ENCODE data around the gene HTT. TPM values are rescaled to one million over a fixed set of nuclear protein-coding genes. Genes with fewer than 3 reads are reported as not detected.

The HTT gene
- total RNA-seq, 1 donor from 2014 or later: 43.9 TPM

DNA sequence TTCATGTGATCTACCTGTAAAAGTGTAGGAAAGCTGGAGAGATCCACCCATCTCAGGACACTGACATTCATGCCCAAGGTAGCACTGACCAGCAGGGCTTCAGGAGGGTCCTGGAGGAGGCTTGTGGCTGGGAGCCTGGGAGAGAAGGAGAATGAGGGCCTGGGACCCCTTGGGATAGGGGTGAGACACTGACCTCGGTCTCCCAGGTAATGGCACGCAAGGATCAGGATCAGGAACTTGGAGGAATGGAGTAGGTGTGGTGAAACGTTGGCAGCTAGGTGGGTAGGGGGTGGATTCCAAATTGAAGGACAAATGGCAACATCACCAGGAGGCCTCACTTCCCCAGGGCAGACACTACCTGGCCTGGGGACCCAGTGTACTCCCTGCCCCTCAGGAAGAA, 206.0 kb downstream of the HTT start:
- no peak for DNase-seq

DNA sequence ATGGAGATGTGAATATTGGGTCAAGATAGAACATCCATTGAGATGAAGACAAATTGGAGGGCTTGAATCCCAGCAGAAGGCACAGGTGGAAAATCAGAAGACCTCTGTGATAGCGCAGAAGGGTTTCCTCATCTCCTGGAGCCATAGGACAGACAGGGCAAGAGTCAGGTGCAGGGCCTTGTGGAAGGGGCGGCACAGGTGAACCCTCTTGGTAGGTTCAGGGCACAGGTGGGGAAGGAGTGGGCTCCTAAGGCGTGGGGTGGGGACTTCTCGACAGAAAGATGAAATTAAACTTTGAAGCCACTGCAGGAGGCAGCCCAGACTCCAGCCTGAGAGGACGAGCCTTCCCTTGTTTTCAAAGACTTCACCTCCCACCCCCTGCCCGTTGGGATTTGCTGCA, 209.0 kb downstream of the HTT start:
- no peak for DNase-seq

DNA sequence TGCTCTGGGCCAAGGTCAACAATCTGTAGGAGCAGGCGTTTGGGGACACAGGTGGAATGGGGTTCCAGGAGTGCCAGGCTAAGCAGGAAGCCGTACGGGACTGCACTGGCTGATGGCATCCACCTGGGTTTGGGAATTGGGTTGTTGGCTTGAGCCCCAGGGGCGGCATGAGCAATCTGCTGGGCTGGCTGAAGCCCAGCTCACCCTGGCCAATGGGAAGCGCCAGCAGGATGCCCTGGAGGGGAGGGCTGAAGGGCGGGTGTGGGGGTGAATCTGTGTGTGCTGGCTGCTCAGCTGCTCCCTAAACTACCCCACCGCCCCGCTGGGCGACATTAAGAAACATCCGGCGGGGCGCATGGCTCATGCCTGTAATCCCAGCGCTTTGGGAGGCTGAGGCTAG, 209.4 kb downstream of the HTT start:
- no peak for DNase-seq

DNA sequence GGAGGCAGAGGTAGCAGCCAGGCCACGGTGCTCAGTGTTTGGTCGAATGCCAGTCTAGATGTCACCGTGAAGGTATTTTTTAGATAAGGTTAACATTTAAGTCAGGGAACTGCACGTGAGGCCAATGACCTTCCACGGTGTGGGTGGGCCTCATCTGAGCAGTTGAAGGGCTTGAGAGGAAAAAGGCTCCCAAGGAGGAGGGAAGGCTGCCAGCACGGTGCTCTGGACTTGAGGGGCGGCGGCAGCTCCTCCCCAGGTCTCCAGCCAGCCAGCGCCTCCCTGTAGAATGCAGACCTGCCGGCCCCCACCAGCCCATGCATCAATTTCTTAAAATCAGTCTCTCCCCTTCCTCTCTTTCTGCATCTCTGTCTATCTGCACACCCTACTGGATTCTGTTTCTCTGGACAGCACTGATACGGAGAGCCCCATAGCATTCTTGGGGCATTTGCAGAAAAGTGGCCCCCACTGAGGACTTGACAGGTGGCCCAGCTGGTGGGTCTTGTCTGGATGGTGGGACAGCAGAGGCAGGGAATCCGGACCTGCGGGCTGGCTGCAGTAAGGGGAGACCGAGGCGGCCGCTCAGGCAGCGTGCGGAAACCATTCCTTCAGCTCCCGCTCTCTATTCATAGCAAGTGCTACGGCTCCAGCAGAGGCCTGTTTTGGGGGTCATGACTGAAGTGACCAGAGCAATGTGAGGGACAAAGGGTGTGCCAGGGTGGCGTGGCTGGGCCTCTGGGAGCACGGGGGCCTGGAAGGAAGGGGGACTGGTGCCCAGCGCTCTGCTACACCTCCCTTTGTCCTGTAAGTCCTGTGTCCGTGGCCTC, 210.5 kb downstream of the HTT start:
- no peak for DNase-seq

DNA sequence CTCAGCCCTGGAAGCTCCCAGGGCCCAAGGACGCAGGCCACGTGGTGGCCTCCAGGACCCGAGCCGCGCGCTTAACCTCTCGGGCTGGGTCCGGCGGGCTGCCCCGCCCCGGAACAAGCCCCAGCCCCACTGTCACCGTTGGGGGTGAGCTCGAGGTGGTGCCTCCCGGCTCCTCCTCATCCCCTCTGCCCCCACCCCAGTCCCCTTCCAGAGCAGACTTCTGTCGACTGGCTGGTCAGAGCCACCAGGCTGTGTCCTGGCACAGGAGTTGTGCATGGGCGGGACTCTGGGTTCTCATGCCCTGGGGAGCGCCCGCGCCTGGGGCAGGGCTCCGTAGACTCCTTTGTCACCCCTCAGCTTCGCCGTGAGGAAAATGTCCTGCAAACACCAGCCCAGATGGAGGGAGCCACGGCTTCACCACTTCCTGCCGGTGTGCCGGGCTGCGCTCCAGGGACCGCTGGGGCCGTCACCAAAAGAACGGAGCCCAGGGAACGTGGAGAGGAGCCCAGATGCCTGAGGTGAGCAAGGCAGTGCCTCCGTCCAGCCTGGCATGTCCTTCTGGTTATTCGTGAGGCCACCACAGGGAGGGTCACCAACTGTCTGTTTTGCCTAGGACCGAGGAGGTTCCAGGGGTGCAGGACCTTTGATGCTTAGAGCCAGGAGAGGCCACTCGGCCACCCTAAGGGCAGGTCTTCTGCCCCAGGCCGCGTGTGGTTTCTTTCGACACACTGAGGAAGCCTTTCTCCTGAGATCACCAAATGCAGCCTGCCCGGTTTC, 211.3 kb downstream of the HTT start:
- no peak for DNase-seq

DNA sequence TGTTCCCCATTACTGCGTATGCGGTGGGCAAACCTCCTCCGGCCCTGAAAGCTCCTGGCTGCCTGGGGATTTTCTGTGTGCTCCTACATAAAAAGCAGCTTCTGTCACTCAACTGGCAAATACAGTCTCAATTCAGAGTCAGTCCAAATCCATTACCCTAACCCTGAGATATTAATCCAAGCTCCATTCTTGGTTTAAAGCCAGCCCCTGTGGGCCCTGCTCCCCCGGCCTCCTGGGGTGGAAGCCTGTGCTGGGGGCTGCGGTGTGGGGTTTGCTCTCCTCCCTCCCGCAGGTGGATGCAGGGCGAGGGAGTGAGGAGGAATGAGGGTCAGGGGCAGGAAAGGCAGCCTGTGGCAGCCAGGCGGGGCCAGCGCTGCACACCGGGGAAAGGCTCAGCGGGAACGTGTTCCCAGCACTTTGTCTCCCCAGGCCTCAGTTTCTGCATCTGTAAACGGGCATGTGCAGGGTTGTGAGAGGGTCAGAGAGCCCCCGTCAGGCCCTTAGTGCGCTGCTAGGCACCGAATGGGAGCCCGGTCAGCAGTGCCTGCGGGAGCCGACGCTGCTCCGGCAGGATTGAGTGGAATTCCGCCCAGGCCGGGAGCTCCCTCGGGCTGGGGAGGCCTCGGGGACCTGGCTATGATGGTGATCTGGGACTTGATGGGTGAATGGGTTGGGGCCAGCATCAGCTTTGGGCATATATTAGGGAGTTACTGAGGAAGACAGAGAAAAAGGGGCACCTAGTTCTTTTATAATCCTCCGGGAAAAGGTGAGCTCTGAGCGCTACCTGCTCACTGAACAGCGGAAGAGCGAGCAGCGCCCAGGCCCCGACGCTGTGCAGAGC, 212.1 kb downstream of the HTT start:
- DNase-seq: no peak

DNA sequence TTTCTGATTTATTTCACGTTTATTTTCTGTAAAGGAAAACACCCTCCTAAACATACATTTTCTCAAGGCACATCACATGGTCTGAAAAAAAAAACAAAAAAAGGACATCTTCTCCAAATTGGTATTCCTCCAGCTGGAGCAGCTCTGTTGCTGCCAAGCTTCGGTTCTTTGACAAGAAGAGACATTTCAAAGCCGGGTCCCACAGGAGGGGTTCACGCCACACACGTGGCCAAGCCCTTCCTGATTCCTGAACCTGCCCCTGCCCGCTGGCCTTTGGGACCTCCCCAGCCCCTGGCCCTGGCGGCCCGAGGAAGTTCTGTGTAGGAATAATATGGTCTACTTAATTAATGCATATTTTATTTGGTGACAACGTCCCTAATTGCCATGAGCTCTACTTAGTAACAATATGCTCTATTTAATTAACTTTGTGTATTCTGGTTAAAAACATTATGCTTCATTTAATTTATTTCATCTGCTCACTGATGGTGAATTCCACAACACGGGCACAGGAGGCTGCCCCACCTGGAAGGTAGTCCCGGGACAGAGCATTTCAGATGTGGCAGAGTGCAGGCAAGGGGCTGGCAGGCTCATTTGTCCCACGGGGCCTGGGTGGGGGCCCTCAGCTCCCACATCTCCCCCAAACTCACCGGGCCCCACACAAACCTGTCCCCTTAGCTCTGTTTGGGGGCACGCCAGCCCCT, 212.9 kb downstream of the HTT start:
- DNase-seq: no peak

DNA sequence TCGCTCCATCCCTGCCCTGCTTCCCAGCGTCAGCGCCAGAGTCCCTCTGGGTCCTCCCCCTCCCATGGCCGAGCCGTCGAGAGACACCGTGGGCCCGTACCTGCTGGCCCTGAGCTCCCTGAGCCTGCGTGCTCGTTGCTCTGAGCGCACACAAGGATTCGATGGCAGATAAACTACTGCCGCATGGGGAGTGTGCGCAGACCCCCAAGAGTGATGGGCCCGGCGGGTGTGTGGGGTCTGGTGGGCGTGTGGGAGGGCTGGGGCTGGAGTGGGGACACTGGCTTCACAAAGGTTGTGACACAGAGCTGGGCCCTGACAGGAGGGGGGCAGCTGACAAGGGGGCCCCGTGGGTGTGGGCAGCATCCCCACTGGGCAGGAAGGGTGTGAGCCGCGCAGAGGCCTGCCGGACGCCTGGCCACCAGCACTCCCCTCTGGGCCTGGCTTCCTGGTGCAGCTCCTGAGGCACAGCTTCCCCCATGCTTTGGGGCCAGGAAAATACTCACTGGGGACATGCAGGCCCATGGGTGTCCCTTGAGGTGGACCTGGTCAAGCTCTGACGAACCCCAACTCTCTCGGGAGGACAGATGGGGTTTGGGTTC, 213.6 kb downstream of the HTT start:
- no peak for DNase-seq

DNA sequence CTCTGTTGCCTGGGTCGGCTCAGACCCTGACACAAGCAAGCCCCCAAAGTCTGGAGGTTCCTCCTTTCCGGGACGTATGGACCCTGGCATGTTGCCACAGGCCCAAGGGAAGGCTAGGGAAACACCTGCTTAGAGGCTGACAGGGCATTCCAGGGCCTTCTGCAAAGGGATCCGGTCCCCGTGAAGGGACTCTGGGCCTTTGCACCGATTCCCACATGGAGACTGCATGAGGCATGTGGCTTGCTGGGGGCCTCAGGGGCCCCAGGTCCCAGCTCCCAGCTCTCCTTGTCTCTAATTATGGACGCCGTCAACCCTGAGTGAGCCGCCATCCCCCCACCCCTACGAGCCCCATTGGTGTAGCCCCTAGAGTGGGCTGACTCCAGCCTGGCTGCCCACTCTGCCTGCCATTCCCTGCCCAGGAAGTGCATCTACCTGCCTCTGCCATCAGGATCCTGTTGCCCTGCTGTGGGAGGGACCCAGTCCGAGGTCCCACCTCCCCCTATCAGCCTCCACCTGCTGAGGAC, 214.2 kb downstream of the HTT start:
- peak; percentile 48 for DNase-seq

DNA sequence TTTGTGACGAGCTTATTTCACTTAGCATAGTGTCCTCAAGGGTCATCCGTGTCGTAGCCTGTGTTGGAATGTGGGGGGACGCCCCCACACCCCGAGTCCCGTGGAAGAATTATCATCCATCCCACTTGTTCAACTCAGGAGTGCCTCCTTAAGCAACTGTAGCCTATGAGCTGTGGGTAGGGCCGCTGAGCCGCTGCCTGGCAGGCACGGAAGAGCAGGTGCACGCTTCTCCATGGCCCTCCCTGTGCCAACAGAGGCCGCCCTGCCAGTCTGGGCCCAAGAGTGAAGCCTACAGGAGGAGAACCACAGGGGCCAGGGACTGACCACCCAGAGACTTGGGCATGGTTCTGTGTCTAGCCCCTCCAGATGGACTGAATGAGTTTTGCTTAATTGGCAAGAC, 216.0 kb downstream of the HTT start:
- no peak for DNase-seq

DNA sequence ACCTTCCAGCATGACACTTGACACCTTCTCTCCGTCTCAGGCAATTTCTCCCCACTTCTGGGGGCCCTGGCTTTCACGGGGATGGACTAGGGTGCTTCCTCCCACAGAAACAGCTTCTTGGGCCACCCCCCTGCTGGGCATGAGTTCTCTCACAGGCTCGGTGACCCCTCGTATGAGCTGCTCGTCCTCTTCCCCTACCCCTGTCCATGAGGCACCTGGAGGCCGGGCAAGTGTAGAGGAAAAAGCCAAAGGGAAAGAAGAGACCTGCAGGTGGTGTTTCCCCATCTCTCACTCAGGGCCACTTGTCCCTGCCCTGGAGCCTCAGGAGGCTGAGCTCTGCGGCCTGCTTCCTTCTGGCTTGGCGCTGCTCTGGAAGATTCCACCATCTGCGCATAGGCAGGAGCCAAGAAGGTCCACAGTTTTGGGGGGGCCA, 216.4 kb downstream of the HTT start:
- no peak for DNase-seq

DNA sequence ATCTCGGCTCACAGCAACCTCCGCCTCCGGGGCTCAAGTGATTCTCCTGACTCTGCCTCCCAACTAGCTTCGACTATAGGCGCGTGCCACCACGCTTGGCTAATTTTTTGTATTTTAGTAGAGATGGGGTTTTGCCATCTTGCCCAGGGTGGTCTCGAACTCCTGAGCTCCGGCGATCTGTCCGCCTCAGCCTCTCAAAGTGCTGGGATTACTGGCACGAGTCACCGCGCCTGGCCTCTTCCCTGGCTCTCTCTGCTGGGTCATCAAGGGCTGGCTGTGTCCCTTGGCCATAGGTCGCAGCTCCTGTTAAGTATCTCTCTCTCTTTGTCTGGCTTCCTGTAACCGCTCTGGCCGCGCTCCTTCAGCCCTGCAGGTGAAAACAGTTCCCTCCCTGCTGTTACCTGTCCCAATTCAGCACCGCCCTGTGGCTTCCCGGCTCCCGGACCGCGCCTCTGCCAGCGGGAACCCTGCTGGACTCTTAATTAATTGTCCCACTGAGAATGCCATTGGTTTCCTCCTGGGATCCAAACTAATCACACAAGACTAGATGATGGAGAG, 217.0 kb downstream of the HTT start:
- DNase-seq: no peak

DNA sequence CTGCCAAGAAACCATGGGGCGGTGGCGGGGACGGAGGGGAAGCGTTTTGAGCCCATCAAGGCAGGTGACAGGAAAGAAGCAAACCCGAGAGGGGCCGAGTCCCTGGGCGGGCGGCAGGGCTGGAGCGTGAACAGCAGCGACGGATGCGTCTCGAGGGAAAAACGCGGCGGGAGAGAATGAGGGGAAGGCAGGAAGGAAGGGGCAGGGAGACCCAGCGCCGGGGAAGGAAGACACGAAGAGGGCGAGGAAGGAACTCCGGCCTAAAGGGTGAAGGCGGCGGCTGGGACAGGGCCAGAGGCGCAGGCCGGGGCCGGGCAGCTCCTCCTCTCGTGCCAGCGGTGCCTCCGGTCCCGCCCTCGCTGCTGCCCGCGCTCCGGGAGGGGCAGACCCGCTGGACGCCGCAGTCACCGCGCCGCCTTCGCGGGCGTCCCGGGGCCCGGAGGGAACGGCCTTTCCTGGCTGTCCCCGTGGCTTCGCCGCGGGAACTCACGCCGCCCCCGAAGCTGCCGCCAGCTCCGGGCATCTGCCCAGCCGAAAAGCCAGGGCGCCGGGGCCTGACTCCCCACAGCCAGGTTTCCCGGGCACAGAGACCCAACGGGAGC, 217.6 kb downstream of the HTT start:
- DNase-seq: peak; percentile 52

DNA sequence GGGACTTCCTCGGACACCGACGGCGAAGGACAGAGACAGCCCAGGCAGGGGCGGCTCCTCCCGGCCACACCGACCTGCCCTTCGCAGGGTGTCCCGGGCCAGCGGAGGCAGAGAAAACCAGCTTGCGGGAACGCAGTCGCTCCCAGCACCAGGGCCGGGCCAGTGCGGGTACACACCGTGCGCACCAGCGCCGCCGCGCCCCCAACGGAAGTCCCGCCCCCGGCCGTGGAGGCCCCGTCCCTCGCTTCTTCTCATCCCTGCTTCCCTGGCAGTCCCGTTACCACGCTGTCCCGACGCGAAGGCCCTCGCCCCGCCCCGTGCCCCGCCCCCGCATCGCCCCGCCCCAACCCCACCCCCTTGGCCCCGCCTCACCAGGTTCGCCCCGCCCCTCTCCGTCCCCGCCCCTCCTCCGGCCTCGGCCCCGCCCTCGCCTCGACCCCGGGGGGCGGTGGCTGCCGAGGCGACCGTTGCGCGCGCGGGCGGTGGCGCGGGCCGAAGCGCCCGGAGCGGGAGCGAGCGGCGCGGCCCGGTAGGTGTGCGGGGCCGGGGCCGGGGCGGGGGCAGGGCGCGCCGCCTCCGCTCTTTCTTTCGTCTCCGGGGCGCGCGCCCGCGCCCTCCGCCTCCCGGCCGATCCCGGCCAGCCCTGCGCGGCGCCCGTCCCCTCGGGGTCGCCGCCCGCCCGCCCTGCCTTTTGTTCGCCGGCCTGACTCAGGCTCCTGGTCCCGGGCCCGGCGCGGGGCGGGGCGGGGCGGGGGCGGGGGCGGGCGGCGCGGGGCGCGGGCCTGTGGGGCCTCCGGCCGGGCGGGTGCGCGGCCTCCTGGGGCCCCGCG, 218.3 kb downstream of the HTT start, which contains the start of gene RGS12:
Gene RGS12 (plus strand): TSS at position 451 of the 830 bp plus-strand sequence. CDS start 23,150 bp downstream, outside the sequence.
- DNase-seq: peak; percentile 95

Other genes with a start within 250 kb of the HTT start
- 168 and 270 TPM in 2 replicates for gene ADD1, start 230.8 kb upstream of the HTT start, total RNA-seq
- 18.5 and 32.4 TPM in 2 replicates for gene NOP14, start 111.3 kb upstream of the HTT start, total RNA-seq
- gene GRK4, start 111.1 kb upstream of the HTT start, total RNA-seq: 3.4 and 4.4 TPM in 2 replicates
- not detected in 2 replicates for gene HTT-AS, start 143 bp upstream of the HTT start, total RNA-seq
- gene MSANTD1, start 174.5 kb downstream of the HTT start, total RNA-seq: 0.19 and 0.34 TPM in 2 replicates
- 42.9 and 56.3 TPM in 2 replicates for gene RGS12, start 218.3 kb downstream of the HTT start, total RNA-seq